HG02571 (cell line): ENCODE measurements around the gene OPCML.

Experiments used
- ATAC-seq: cut with Tn5 transposase; IDR thresholded peaks from one replicate; pipeline ENCODE4 v1.9.1; 2021; ENCODE audit warnings: mild to moderate bottlenecking, moderate library complexity; ENCODE audit not compliant: unreplicated experiment

The OPCML gene

GRCh38 chr11:133531971-133532651, at the start of gene OPCML:
TSS of gene OPCML (minus strand) at chr11:133532501.
- no peak for ATAC-seq

GRCh38 chr11:133581091-133581490, 48.8 kb upstream of the OPCML start:
- ATAC-seq: no peak

GRCh38 chr11:133579165-133580031, 47.1 kb upstream of the OPCML start:
- no peak for ATAC-seq

- no peak for ATAC-seq
Observed at GRCh38 chr11:133577403-133577802, 45.1 kb upstream of the OPCML start.

GRCh38 chr11:133576351-133576750, 44.0 kb upstream of the OPCML start:
- no peak for ATAC-seq

- no peak for ATAC-seq
Observed at GRCh38 chr11:133573081-133573480, 40.8 kb upstream of the OPCML start.

- ATAC-seq: no peak
Observed at GRCh38 chr11:133570376-133570775, 38.1 kb upstream of the OPCML start.

- no peak for ATAC-seq
Observed at GRCh38 chr11:133563505-133564025, 31.3 kb upstream of the OPCML start.

GRCh38 chr11:133560472-133560855, 28.2 kb upstream of the OPCML start:
- no peak for ATAC-seq

GRCh38 chr11:133559833-133560471, 27.7 kb upstream of the OPCML start:
- ATAC-seq: no peak

GRCh38 chr11:133559382-133559781, 27.1 kb upstream of the OPCML start:
- no peak for ATAC-seq

GRCh38 chr11:133555034-133555433, 22.7 kb upstream of the OPCML start:
- ATAC-seq: no peak

- ATAC-seq: no peak
Observed at GRCh38 chr11:133553885-133554740, 21.8 kb upstream of the OPCML start.

GRCh38 chr11:133552938-133553337, 20.6 kb upstream of the OPCML start:
- no peak for ATAC-seq

- ATAC-seq: no peak
Observed at GRCh38 chr11:133551064-133551463, 18.8 kb upstream of the OPCML start.

- ATAC-seq: no peak
Observed at GRCh38 chr11:133549826-133550225, 17.5 kb upstream of the OPCML start.

- ATAC-seq: no peak
Observed at GRCh38 chr11:133548641-133549040, 16.3 kb upstream of the OPCML start.

GRCh38 chr11:133547808-133548494, 15.7 kb upstream of the OPCML start:
- no peak for ATAC-seq

GRCh38 chr11:133545199-133545803, 13.0 kb upstream of the OPCML start:
- no peak for ATAC-seq

- no peak for ATAC-seq
Observed at GRCh38 chr11:133541720-133542095, 9.4 kb upstream of the OPCML start.
